CD14-positive monocyte (primary cell): ENCODE measurements around the gene C6orf132. TPM values are rescaled to one million over a fixed set of nuclear protein-coding genes. Genes with fewer than 3 reads are reported as not detected.

ENCODE experiments used
- DNase-seq, 3 donors: peaks; one replicate each; pipeline ENCODE4 v3.0.0-alpha.2; 2011 to 2022
- H2AFZ ChIP-seq: 2 replicates; pipeline ENCODE4 v1.6.0; 2012; ENCODE audit warnings: mild to moderate bottlenecking, low read depth, low read length, inconsistent platforms; ENCODE audit not compliant: insufficient read depth, poor library complexity, severe bottlenecking
- H3K27ac ChIP-seq, 2 donors: 1 replicate in 1 of 2; 2 replicates in 1 of 2; pipeline ENCODE4 v1.5.1; 2012 to 2013; ENCODE audit warnings: low read length in 2 of 2, control low read depth in 1 of 2, inconsistent platforms in 1 of 2, low read depth in 1 of 2, mild to moderate bottlenecking in 1 of 2
- H3K27me3 ChIP-seq, 2 donors: one replicate each; pipeline versions ENCODE4 v1.6.0 to v1.6.1; 2011 to 2013; ENCODE audit warnings: low read length in 2 of 2; ENCODE audit not compliant: control insufficient read depth in 2 of 2, insufficient read depth in 2 of 2
- H3K36me3 ChIP-seq, 2 donors: replicated peaks in 1 of 2; 1 replicate in 1 of 2; 2 replicates in 1 of 2; pipeline versions ENCODE4 v1.5.1 to v1.6.1; 2012 to 2013; ENCODE audit warnings: low read length in 2 of 2, control low read depth in 1 of 2, inconsistent platforms in 1 of 2, mild to moderate bottlenecking in 1 of 2; ENCODE audit not compliant: insufficient read depth in 2 of 2, control insufficient read depth in 1 of 2
- H3K4me1 ChIP-seq, 2 donors: 1 replicate in 1 of 2; 2 replicates in 1 of 2; pipeline versions ENCODE4 v1.5.1 to v1.6.1; 2012 to 2013; ENCODE audit warnings: low read length in 2 of 2, control low read depth in 1 of 2, inconsistent platforms in 1 of 2, mild to moderate bottlenecking in 1 of 2, moderate library complexity in 1 of 2; ENCODE audit not compliant: insufficient read depth in 2 of 2, control insufficient read depth in 1 of 2
- H3K4me2 ChIP-seq: replicated peaks from 2 replicates; pipeline ENCODE3; 2012; ENCODE audit warnings: low read length, moderate library complexity, mild to moderate bottlenecking; ENCODE audit not compliant: poor library complexity, severe bottlenecking; ENCODE audit errors: extremely low read depth
- H3K4me3 ChIP-seq, 3 experiments: fragments of 200-600 bp in 1 of 3; sonication (generic) in 1 of 3; replicated peaks in 1 of 3; 1 replicate in 2 of 3; 2 replicates in 1 of 3; pipeline ENCODE4 v1.5.1; 2011 to 2013; ENCODE audit warnings: low read length in 3 of 3, mild to moderate bottlenecking in 3 of 3, control low read depth in 2 of 3, low read depth in 2 of 3, inconsistent platforms in 1 of 3, moderate library complexity in 1 of 3
- H3K79me2 ChIP-seq: 2 replicates; pipeline ENCODE4 v1.6.0; 2012; ENCODE audit warnings: mild to moderate bottlenecking, control low read depth, inconsistent platforms, low read length, moderate library complexity; ENCODE audit not compliant: insufficient read depth
- H3K9ac ChIP-seq: 2 replicates; pipeline ENCODE4 v1.6.0; 2017; ENCODE audit warnings: low read length, mild to moderate bottlenecking; ENCODE audit not compliant: insufficient read depth, poor library complexity, severe bottlenecking
- H3K9me3 ChIP-seq, 2 donors: replicated peaks in 1 of 2; 1 replicate in 1 of 2; 2 replicates in 1 of 2; pipeline versions ENCODE4 v1.5.1 to v1.6.1; 2012 to 2013; ENCODE audit warnings: low read length in 2 of 2, control low read depth in 1 of 2; ENCODE audit not compliant: control insufficient read depth in 1 of 2, insufficient read depth in 1 of 2
- H4K20me1 ChIP-seq: 2 replicates; pipeline ENCODE4 v1.6.0; 2012; ENCODE audit warnings: mild to moderate bottlenecking, low read length, control low read depth, moderate library complexity; ENCODE audit not compliant: insufficient read depth
- H3K27ac Mint-ChIP-seq, 7 donors: one replicate each; pipeline ENCODE4 v1.8.0; 2020; ENCODE audit warnings: mild to moderate bottlenecking in 7 of 7, mixed read lengths in 7 of 7, moderate library complexity in 6 of 7, inconsistent platforms in 2 of 7
- H3K27me3 Mint-ChIP-seq, 3 donors: one replicate each; pipeline ENCODE4 v1.8.0; 2021 to 2022; ENCODE audit warnings: low read depth in 3 of 3, mild to moderate bottlenecking in 3 of 3, mixed read lengths in 3 of 3, moderate library complexity in 3 of 3, inconsistent platforms in 1 of 3
- H3K36me3 Mint-ChIP-seq, 2 donors: one replicate each; pipeline ENCODE4 v1.8.0; 2020; ENCODE audit warnings: mixed read lengths in 2 of 2, inconsistent platforms in 1 of 2, mild to moderate bottlenecking in 1 of 2
- H3K4me1 Mint-ChIP-seq: one replicate; pipeline ENCODE4 v1.8.0; 2020; ENCODE audit warnings: mild to moderate bottlenecking, mixed read lengths
- H3K4me3 Mint-ChIP-seq, 2 donors: one replicate each; pipeline ENCODE4 v1.8.0; 2020; ENCODE audit warnings: mild to moderate bottlenecking in 2 of 2, mixed read lengths in 2 of 2, moderate library complexity in 1 of 2
- H3K9me3 Mint-ChIP-seq, 7 donors: one replicate each; pipeline ENCODE4 v1.8.0; 2020 to 2022; ENCODE audit warnings: mixed read lengths in 7 of 7, mild to moderate bottlenecking in 6 of 7, moderate library complexity in 6 of 7, inconsistent platforms in 2 of 7
- WGBS: methylation state at CpG from one replicate; pipeline ENCODE4 v1.1.5; 2013; ENCODE audit warnings: missing lambda C conversion rate; ENCODE audit not compliant: insufficient coverage; 5-methylcytosine and 5-hydroxymethylcytosine counted together
- intact Hi-C, 2 donors: fragments of 100-400 bp; cut with micrococcal nuclease; formaldehyde crosslinking; loops; one replicate each; pipeline versions ENCODE4 v1.15.0 to v1.15.1; 2023
- polyA plus RNA-seq, 3 donors: library from polyadenylated mRNA; depleted of rRNA in 1 of 3; unstranded in 2 of 3; stranded (reverse) in 1 of 3; fragments of 300-500 nt in 2 of 3; fragments of >200 nt in 1 of 3; fragmentation: Illumina TruSeq in 2 of 3; gene quantifications; 1 replicate in 2 of 3; 2 replicates in 1 of 3; pipeline ENCODE4 v1.2.3, GENCODE V29; 2012 to 2021
- TF ChIP-seq, protein P1 (sequence below): fragments of 200-600 bp; IDR thresholded peaks from one replicate; pipeline ENCODE4 v1.8.0; 2022; ENCODE audit warnings: antibody characterized with exemption, mild to moderate bottlenecking

C6orf132 gene
- polyA plus RNA-seq, 3 donors, result not detected

DNA sequence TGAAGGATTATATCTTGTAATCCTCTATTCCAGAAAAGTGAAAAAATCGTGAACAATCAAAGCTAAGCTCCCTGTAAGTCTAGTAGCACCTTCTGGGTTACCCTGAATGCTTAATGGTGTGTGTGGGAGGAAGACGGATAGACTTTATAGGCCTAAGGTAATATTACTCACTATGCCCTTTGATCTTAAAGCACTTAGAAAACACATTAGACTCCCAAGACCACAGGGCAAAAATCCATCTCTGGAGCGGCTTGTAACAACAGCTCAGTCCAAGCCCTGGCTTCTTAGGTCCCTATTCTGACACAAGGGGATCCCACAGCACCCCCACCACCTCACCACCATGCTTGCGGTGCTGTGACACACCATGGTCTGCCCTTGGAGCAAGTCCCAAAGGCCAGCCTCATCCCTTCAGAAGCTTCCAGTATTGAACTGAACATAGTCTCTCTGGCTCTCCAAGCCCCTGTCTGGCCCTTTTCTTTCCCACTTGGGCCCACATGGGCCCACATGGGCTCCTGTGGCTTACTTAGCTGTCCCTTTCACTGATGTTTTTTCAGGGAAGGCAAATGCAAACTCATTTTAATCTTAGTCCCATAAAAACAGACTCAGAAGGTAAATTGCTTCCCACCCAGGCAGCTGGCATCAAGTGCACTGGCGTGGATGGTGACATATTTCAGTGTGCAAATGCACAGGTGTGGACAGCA lies 28.3 kb downstream of the C6orf132 start:
- Histone ChIP-seq H3K79me2 (no peaks in the 10 kb centered on the region), H3K9ac (no peak overlapping the region), H3K27me3 (no peaks in the 10 kb centered on the region), H3K27ac (no peak overlapping the region), H3K4me1 (no peaks in the 10 kb centered on the region), H3K4me3 (no peak overlapping the region), H3K9me3 (no peaks in the 10 kb centered on the region), H3K4me2 (no peak overlapping the region), H2AFZ (no peak overlapping the region), H4K20me1 (no peaks in the 10 kb centered on the region), H3K36me3 (no peaks in the 10 kb centered on the region)
- Mint-ChIP-seq H3K27me3 (peaks cover 6 to 19% (median 14%) of the 10 kb centered on the region in 3 donors), H3K9me3 (peaks cover 0 to 6% (median 4%) of the 10 kb centered on the region in 7 donors), H3K36me3 (no peaks in the 10 kb centered on the region), H3K4me1 (no peaks in the 10 kb centered on the region), H3K4me3 (no peak overlapping the region), H3K27ac (no peak overlapping the region)
- 100% methylated on average over 2 of the region's 5 CpGs for WGBS
- TF ChIP-seq, protein P1, sequence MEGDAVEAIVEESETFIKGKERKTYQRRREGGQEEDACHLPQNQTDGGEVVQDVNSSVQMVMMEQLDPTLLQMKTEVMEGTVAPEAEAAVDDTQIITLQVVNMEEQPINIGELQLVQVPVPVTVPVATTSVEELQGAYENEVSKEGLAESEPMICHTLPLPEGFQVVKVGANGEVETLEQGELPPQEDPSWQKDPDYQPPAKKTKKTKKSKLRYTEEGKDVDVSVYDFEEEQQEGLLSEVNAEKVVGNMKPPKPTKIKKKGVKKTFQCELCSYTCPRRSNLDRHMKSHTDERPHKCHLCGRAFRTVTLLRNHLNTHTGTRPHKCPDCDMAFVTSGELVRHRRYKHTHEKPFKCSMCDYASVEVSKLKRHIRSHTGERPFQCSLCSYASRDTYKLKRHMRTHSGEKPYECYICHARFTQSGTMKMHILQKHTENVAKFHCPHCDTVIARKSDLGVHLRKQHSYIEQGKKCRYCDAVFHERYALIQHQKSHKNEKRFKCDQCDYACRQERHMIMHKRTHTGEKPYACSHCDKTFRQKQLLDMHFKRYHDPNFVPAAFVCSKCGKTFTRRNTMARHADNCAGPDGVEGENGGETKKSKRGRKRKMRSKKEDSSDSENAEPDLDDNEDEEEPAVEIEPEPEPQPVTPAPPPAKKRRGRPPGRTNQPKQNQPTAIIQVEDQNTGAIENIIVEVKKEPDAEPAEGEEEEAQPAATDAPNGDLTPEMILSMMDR, result no peak
- DNase-seq, result no peak
- intact Hi-C loops, result no loop called here

DNA sequence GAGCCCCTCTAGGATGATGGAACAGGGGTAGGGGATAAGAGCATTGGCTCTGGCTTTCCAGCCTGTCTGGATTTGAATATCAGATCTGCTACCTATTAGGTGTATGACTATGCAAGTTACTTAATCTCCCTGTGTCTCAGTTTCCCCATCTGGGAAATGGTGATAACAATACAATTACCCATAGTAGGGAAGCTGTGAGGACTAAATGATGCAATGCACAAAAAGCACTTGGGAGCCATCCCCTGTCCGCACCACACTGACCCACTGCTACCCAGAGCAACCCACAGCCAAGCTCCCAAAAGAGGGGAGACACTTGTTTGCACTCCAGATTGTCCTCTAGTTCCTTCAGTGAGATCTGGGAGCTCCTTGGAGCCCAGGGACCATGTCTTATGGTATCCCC lies 30.1 kb downstream of the C6orf132 start:
- intact Hi-C loops, result no loop called here
- WGBS, result no CpG with 5 or more reads among the region's 1 CpG
- H3K4me1 ChIP-seq, result no peaks in the 10 kb centered on the region
- TF ChIP-seq, protein P1, result no peak
- H3K4me1 Mint-ChIP-seq, result no peaks in the 10 kb centered on the region
- peaks cover 0 to 6% (median 4%) of the 10 kb centered on the region in 7 donors for H3K9me3 Mint-ChIP-seq
- no peaks in the 10 kb centered on the region for H3K79me2 ChIP-seq
- no peaks in the 10 kb centered on the region for H3K9me3 ChIP-seq
- H3K36me3 ChIP-seq, result no peaks in the 10 kb centered on the region
- H3K4me2 ChIP-seq, result no peak overlapping the region
- H3K9ac ChIP-seq, result no peak overlapping the region
- H3K27me3 ChIP-seq, result no peaks in the 10 kb centered on the region
- no peak overlapping the region for H2AFZ ChIP-seq
- peaks cover 6 to 21% (median 18%) of the 10 kb centered on the region in 3 donors for H3K27me3 Mint-ChIP-seq
- H3K27ac ChIP-seq, result no peak overlapping the region
- H3K4me3 ChIP-seq, result no peak overlapping the region
- no peaks in the 10 kb centered on the region for H3K36me3 Mint-ChIP-seq
- H3K4me3 Mint-ChIP-seq, result no peak overlapping the region
- no peak for DNase-seq
- no peak overlapping the region for H3K27ac Mint-ChIP-seq
- no peaks in the 10 kb centered on the region for H4K20me1 ChIP-seq
